ENCODE results near the gene DSC3. TPM values are rescaled to one million over a fixed set of nuclear protein-coding genes. Genes with fewer than 3 reads are reported as not detected.

The DSC3 gene
- total RNA-seq, 1 experiment from 2014 or later, result 14.6 TPM

GRCh38 chr18:31072175-31072574 lies 29.6 kb upstream of the DSC3 start:
- Histone ChIP-seq H3K27me3 (ENCODE audit: low read length) (no peaks in the 10 kb centered on the region), H3K9ac (ENCODE audit: low read length) (no peak overlapping the region), H3K9me2 (replicated peaks; ENCODE audit: low read length) (no peaks in the 10 kb centered on the region), H2AFZ (ENCODE audit: low read length) (no peak overlapping the region), H3K4me3 (ENCODE audit: low read length) (no peak overlapping the region), H4K20me1 (ENCODE audit: low read length) (no peaks in the 10 kb centered on the region), H3K27ac (ENCODE audit: low read length) (no peak overlapping the region), H3F3A (ENCODE audit: low read length, unreplicated experiment) (no peaks in the 10 kb centered on the region), H3K9me3 (ENCODE audit: low read length) (no peaks in the 10 kb centered on the region), H3K36me3 (ENCODE audit: low read depth, low read length) (no peaks in the 10 kb centered on the region), H3K4me2 (ENCODE audit: low read length) (no peak overlapping the region), H3K79me2 (ENCODE audit: low read length) (no peaks in the 10 kb centered on the region), H3K4me1 (ENCODE audit: insufficient read depth, low read length) (no peaks in the 10 kb centered on the region)
- ATAC-seq, result no peak
- BruUV-seq (replicated peaks), result no TSS peak
- POLR2A ChIA-PET (ENCODE audit: unreplicated experiment), result no interaction called here
- TF ChIP-seq, protein P1, sequence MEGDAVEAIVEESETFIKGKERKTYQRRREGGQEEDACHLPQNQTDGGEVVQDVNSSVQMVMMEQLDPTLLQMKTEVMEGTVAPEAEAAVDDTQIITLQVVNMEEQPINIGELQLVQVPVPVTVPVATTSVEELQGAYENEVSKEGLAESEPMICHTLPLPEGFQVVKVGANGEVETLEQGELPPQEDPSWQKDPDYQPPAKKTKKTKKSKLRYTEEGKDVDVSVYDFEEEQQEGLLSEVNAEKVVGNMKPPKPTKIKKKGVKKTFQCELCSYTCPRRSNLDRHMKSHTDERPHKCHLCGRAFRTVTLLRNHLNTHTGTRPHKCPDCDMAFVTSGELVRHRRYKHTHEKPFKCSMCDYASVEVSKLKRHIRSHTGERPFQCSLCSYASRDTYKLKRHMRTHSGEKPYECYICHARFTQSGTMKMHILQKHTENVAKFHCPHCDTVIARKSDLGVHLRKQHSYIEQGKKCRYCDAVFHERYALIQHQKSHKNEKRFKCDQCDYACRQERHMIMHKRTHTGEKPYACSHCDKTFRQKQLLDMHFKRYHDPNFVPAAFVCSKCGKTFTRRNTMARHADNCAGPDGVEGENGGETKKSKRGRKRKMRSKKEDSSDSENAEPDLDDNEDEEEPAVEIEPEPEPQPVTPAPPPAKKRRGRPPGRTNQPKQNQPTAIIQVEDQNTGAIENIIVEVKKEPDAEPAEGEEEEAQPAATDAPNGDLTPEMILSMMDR (conservative IDR thresholded peaks at IDR 0.05; ENCODE audit: low read depth, low read length), result no peak
- TF ChIP-seq EZH2phosphoT487 (IDR thresholded peaks at IDR 0.05; ENCODE audit: borderline replicate concordance, low read length) (no peak), EZH2 (IDR thresholded peaks at IDR 0.05; ENCODE audit: low read length, unreplicated experiment) (no peak)
- CTCF ChIA-PET, result no interaction called here
- intact Hi-C loops (cut with micrococcal nuclease), result no loop called here
- no peak for DNase-seq

GRCh38 chr18:31070206-31070605 lies 27.7 kb upstream of the DSC3 start:
- no peaks in the 10 kb centered on the region for H3K4me1 ChIP-seq (ENCODE audit: insufficient read depth, low read length)
- no peak for ATAC-seq
- H3K79me2 ChIP-seq (ENCODE audit: low read length), result no peaks in the 10 kb centered on the region
- CTCF ChIA-PET, result no interaction called here
- H3K27ac ChIP-seq (ENCODE audit: low read length), result no peak overlapping the region
- TF ChIP-seq EZH2phosphoT487 (IDR thresholded peaks at IDR 0.05; ENCODE audit: borderline replicate concordance, low read length) (no peak), EZH2 (IDR thresholded peaks at IDR 0.05; ENCODE audit: low read length, unreplicated experiment) (no peak)
- TF ChIP-seq, protein P1 (conservative IDR thresholded peaks at IDR 0.05; ENCODE audit: low read depth, low read length), result no peak
- H3F3A ChIP-seq (ENCODE audit: low read length, unreplicated experiment), result no peaks in the 10 kb centered on the region
- no peak overlapping the region for H3K4me2 ChIP-seq (ENCODE audit: low read length)
- H3K36me3 ChIP-seq (ENCODE audit: low read depth, low read length), result no peaks in the 10 kb centered on the region
- no peak overlapping the region for H2AFZ ChIP-seq (ENCODE audit: low read length)
- intact Hi-C loops (cut with micrococcal nuclease), result no loop called here
- no peak overlapping the region for H3K9ac ChIP-seq (ENCODE audit: low read length)
- no peaks in the 10 kb centered on the region for H3K9me2 ChIP-seq (replicated peaks; ENCODE audit: low read length)
- H3K27me3 ChIP-seq (ENCODE audit: low read length), result no peaks in the 10 kb centered on the region
- DNase-seq, result no peak
- H3K4me3 ChIP-seq (ENCODE audit: low read length), result no peak overlapping the region
- H4K20me1 ChIP-seq (ENCODE audit: low read length), result no peaks in the 10 kb centered on the region
- no TSS peak for BruUV-seq (replicated peaks)
- H3K9me3 ChIP-seq (ENCODE audit: low read length), result no peaks in the 10 kb centered on the region
- POLR2A ChIA-PET (ENCODE audit: unreplicated experiment), result no interaction called here

DNA sequence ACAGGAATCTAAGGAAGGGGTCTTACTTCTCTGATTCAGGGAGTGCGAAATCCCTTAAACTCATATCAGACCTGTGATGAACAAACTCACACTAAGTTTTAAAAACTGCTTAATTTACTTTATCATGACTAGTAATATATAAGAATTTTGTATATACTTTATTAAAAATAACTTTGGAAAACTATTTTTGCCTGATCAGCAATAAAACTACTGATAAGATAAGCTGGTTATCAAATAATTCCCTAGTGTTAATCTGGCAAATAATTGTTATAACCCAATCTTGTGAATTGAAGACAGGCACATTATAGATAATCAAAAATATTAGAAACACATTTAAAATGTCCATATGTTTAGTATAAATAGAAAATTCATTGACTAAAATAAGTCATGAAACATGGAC lies 23.7 kb upstream of the DSC3 start:
- no peak for DNase-seq
- ChIA-PET POLR2A (ENCODE audit: unreplicated experiment) (no interaction called here), CTCF (interaction anchor here (0.6 kb wide), 1 partner anchor 175 kb away, joined by 4 read pairs; no protein-coding TSS in a partner anchor)
- no peak for TF ChIP-seq EZH2phosphoT487 (IDR thresholded peaks at IDR 0.05; ENCODE audit: borderline replicate concordance, low read length)
- TF ChIP-seq, protein P1 (conservative IDR thresholded peaks at IDR 0.05; ENCODE audit: low read depth, low read length), result no peak
- no peak for TF ChIP-seq EZH2 (IDR thresholded peaks at IDR 0.05; ENCODE audit: low read length, unreplicated experiment)
- BruUV-seq (replicated peaks), result no TSS peak
- Histone ChIP-seq H3K79me2 (ENCODE audit: low read length) (no peaks in the 10 kb centered on the region), H3K9me2 (replicated peaks; ENCODE audit: low read length) (no peaks in the 10 kb centered on the region), H3F3A (ENCODE audit: low read length, unreplicated experiment) (no peaks in the 10 kb centered on the region), H2AFZ (ENCODE audit: low read length) (no peak overlapping the region), H3K4me3 (ENCODE audit: low read length) (no peak overlapping the region), H3K36me3 (ENCODE audit: low read depth, low read length) (no peaks in the 10 kb centered on the region), H3K9ac (ENCODE audit: low read length) (no peak overlapping the region), H3K9me3 (ENCODE audit: low read length) (no peaks in the 10 kb centered on the region), H3K27me3 (ENCODE audit: low read length) (no peaks in the 10 kb centered on the region), H4K20me1 (ENCODE audit: low read length) (no peaks in the 10 kb centered on the region), H3K4me2 (ENCODE audit: low read length) (no peak overlapping the region), H3K27ac (ENCODE audit: low read length) (no peak overlapping the region), H3K4me1 (ENCODE audit: insufficient read depth, low read length) (no peaks in the 10 kb centered on the region)
- intact Hi-C loops (cut with micrococcal nuclease), result no loop called here
- no peak for ATAC-seq
